Embryonic facial prominence (tissue), 1 donor: ENCODE data around the gene ACAD8.
"Not testable (repeated sequence)": the region's sequence is repeated elsewhere in the genome, so short reads cannot be mapped to it uniquely, and the experiment has no call there.

Experiments
- DNase-seq: peaks from one replicate; pipeline ENCODE4 v3.0.0-alpha.2; 2016; ENCODE audit errors: extremely low spot score

Gene ACAD8

DNA sequence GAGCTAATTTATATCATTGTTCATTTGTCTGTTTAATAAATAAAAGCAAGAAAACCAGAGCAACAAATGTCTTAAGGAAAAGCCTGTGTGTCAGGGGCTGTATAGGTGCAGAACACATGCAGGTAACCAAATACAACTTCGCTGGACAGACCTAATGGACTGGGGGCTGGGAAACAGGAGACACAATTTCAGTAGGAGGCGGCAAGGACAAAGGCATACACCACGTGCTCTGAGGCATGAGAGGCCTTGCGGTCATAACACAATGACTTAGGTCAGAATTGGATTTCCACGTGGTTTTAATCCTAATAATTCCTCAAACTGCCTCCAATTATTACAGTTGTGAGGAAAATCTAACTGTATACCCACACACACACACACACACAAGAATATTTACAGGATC, 14.1 kb downstream of the ACAD8 start:
- no peak for DNase-seq

DNA sequence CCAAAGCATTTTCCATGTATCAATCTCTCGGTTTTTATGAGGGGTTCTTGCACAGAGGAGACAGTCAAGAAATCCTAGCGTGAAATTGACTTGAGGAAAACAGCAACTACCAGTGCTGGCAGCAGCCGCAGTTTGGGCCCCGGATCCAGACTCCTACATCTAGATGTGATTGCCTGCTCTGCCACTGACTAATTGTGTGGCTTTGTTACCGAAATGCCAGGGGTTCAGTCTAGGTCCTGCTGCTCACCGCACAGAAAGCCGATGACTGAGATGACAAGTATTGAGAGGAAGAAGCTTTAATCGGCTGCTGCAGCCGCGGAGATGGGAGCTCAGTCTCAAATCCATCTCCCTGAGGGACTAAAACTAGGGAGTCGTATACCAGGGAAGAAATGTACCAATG, 14.6 kb downstream of the ACAD8 start:
- no peak for DNase-seq

DNA sequence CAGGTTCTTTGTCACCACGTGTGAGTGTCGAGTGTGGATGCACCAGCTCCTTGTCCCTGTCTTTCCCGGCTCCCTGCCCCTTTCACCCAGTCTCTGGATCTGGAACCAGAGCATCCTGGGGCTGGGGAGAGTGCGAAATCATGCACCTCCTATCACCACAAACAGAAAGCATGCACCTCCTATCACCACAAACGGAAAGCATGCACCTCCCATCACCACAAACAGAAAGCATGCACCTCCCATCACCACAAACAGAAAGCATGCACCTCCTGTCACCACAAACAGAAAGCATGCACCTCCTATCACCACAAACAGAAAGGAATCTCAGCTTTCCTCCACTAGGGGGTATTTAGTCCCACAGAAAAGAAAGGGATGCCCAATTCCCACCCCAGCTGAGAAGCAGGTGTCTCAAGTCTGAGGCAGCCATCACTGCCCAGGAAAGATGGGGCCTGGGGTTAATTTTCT, 16.9 kb downstream of the ACAD8 start:
- DNase-seq = no peak

DNA sequence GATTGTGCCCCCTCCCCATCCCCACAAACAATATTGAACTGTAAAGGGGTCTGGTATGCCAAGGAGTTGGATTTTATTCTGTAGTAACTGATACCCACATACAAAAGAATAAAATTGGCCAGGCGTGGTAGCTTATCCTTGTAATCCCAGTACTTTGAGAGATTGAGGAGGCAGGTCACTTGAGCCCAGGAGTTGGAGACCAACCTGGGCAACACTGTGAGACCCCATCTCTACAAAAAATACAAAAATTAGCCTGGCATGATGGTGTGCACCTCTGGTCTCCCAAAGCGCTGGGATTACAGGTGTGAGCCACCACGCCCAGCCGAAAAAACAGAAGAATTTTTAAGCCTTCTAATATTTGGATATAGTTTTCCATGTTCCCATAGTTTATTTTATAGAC, 18.6 kb downstream of the ACAD8 start:
- DNase-seq = no peak

DNA sequence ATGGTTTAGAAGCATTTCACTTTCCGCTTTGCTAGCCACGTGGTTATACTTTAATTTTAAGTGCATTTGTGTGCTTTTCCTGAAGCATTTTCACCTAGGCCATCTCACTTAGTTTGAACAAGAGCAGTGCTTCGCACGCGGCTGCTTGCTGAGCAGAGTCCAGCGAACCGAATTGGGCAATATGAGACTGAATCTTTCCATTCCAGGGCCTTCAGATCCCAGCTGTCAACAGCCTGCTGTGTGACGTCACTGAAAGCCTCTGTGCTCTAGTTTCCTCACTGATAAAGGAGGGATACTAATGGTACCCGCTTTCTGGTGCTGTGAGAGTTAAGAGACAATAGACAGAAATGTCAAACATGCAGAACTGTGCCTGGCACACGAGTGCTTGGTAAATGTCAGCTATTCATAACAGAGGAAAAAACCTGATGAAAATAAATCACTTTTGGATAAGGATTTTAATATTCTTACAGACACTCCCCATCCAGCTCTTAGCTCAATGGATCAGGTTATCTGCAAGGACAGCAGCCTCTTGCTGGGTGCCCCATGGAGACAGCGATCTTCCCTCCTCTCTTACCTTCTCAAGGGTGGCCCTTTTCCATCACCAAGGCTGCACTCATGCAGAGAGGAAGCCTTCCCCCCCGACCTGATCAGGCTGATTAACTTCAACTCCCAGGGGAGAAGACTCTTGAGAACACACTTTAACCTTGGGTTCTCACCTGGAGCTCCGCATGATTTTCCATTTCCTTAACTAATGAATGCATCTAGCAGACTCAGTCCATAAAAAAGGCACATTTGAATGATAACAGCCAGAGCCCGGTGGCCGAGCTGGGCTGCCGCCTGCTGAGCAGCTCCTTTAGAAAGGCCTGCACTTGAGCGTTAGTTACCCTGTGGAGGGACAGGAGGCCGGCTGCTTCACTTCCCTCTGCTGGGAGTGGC, 19.3 kb downstream of the ACAD8 start:
- DNase-seq = no peak

DNA sequence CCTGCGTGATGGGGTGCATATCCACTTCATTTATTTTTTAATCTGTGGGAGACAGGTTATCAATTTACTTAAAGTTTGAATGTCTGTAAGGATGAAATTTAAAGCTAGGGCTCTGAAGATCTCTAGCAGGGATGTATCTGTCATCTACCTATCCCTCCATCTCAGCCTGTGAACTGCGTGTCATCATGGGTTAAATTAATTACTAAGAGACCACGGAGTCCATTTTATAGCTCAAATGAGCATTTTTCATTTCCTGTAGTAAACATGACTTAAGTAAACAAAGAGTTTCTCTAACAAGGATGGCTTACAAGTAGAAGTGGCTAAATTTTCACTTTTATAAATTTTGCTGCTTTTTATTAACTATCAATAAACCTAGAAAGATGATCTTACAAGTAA, 19.9 kb downstream of the ACAD8 start:
- DNase-seq = no peak

DNA sequence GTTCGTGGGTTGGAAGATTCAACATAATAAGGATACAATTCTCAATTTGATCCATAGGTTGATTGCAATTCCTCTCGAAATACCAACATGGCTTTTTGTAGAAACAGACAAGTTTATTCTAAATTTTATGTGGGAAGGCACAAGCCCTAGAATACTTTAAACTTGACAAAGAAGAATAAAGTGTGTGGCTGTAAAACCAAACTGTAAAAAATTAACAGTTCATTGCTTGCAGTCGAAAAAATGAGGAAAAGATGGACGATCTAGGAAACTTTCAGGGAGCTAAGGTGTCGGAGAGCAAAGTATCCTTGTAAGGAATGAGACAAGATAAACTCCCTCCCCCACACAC, 21.8 kb downstream of the ACAD8 start:
- DNase-seq = no peak

DNA sequence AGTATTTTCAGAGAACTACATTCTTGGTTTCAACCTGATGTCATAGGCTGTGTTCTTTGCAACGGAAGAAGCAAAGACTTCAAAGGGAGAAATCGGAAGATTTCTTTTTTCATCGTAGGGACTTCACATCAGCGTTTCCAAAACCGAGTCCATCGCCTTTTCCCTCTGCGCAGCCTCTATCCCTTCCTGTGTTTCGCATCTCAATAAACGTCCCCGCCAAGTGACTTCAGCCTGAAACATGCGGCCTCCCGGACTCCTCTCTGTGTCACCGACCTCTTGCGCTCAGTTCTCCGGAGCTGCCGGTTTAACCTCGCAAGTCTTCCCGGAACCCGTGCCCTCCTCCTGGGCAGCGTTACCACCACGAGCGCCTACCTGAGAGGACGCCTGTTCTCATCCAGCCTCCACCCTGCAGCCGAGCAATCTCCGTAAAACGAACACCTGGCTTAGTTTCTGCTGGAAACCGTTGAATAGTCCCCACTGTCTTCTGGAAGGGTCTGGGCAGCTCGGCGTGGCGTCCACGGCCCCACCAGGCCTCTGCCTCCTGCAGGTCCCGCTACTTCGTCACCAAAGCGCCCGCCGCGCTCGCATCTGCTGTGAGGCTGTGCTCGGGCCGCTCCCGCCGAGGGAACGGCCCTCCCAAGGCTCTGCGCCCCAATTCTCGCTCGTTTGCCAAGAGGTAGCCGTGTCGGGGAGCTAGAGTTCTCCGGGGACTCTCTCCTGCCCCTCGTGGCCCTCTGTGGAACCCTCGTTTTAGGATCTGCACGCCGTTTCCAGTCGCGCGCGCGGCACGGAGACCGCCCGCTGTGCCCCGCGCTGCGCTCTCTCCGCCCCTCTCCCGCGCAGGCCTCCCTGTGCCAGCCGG, 22.4 kb downstream of the ACAD8 start, which contains the start of gene GLB1L3:
Gene GLB1L3, plus strand, starts transcription at position 846 of the 862 bp plus-strand sequence. CDS start 362 bp downstream, outside the sequence.
- no peak for DNase-seq

DNA sequence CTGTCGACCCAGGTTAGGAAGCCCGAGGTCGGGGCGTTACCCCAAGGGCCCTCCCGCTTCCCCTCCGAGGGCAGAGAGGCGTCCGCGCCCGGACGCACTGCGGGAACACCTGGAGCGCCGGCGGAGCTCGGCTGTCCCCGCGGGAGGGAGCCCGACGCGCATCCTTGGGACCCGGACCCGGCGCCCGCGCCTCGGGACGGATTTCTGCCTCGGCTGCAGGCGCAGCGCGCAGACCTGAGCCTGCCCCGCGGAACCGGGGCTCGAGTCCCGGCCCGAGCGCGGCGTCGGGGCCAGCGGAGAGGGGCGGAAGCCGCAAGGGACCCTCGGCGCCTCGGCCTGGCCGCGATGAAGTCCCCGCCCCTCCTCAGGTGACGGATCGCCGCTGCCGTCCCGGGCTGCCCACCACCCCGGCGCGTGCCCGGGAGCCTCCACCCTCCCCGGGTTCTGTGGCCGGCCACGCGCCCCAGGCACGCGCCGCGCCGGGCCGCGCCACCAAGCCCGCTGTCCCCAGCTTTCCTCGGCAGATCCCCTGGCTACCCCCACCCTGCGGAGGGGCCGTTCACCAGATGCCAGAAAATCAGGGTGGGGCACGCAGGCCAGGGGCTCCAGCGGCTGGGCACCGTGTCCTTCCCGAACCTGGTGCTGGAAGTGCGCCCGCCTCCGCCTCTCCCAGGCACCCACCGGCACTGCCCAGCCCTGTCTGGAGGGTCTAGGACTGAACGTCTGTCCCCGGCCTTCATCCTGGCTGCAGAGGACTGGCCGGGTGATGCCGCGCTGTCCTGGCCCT, 23.2 kb downstream of the ACAD8 start:
- no peak for DNase-seq

DNA sequence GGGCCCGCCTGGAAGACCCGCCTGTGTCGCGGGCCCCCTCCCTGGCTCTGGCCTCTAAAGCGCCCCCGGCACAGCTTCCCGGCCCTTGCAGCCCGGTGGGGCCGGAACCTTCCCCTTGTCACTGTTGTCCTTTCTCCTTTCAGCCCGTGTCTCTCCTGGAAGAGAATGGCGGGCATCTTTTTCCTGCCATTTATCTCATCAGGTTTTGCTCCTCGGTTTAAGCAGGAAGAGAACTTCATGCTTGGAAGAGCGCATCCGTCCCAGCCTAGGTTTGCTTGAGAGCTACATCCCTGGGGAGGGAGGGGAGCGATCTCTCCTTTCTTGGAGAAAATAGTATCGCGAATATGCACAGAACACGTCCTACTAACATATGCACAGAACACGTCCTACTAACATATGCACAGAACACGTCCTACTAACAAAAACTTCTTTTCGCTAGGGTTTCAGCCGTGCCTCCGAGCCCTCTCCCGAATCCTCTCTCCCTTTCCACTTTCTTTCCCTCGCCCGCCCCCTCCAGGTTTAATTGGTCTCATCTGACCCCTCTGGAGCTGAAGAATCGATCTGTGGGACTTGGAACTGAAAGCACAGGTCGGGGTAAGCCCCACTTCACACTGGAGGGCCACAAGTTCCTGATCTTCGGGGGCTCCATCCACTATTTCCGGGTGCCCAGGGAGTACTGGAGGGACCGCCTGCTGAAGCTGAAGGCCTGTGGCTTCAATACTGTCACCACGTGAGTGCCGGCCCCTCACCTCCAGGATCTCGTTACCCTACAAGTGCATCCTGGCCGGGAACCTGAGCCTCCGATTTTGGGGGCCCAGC, 24.0 kb downstream of the ACAD8 start:
- DNase-seq = no peak

DNA sequence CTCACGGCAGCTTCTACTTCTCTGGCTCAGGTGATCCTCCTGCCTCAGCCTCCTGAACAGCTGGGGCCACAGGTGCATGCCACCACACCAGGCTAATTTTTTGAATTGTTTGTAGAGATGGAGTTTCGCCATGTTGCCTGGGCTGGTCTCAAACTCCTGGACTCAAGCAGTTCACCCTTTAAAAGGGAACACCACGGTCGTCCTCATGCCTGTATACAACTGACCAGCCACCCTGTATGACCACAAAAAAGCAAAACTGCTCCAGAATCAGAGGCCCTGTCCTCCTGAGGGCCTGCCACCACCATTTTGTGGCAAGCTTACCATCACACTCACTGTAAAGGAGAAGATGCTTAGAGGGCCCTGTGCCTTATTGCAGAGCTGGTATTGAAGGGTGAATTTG, 25.0 kb downstream of the ACAD8 start:
- no peak for DNase-seq

DNA sequence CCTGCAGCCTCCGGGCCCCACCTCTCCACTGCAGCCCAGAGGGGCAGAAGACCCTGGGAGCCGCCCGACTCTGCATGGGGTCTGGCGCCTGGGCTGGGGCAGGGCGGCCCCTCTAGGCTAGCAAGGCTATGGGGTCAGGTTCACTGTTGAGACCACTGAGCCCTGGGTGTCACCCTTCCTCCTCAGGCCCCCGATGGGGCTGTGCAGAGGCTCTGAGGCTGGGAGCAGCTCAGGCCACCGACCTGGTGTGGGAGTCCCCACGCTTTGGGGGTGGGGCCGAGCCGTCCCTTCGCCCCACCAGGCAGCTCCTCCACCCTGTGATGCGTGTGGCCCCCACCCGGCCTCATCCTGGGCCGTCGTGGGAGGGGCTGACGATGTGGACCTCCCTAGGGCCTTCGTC, 28.3 kb downstream of the ACAD8 start:
- not testable (repeated sequence) for DNase-seq

DNA sequence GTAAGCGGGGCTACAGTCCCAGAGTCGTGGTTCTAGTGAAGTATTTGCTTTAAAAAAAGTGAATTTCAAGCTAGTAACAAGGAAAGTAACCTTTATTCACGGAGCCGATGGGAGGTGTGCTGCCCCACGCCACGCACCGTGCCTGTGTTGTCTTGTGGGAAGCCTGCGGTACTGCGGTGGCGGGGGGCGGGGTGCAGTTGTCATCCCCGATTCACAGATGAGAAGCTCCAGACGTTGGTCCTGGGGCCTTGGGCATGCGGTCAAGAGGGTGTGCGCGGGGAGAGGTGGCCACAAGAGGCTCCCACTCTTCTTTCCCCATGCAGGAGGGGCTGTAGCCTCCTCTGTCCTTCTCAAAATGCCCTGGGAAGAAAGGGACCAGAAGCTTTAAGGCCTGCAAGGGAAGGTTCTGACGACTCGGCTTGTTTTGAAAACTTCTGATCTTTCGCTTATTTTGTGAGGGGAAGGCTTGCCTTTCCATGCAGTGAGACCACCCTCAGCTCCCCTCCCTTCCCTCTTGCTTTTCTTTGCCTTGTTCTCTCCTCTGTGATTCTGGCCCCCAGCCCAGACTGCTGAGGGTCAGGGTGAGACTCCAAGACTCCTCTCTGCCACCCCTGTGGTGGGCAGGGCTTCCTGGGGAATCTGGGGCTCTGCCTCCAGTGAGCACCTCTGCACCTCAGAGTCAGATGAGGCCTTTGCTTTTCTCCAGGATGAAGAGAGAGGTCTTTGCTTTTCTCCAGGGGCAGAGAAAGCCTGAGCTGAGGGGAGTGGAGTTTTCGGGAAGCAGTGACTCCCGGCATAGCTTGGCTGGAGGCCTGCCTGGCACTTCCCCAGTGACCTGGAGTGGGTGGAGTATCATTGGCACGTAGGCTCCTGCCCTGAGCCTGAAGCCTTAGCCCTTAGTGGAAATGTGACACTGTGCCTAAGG, 29.0 kb downstream of the ACAD8 start:
- no peak for DNase-seq

DNA sequence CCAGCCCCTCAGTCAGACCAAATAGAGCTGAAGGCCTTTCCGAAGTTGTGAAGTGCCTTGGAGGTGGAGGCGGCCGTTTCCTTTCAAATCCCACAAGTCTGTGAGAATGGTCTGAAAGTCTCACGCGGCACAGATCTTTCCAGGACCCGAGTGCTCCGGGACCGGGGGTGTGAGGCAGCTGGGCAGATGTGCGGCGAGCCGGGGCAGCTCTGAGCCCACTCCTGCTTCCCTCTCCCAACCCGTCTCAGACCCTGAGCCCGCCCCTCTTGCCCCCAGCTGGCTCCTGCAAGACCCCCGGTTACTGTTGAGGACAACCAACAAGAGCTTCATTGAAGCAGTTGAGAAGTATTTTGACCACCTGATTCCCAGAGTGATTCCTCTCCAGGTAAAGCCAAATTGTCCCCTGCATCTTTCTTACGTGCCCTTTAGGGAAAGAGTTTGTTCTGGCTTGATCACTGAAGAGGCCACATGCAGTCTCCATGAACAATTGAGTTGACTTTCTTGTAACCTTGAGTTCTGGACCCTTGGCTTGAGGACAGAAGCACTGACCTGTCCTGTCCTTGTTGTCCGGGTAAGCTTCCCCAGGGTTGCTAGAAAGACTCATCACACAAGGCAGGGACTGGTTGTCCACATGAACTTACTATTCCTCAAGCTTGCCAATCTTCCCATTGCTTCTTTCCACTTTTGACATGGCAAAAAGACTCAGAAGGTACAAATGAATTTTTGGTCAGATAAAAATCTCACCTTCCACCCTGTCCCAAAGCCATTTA, 30.3 kb downstream of the ACAD8 start:
- no peak for DNase-seq

DNA sequence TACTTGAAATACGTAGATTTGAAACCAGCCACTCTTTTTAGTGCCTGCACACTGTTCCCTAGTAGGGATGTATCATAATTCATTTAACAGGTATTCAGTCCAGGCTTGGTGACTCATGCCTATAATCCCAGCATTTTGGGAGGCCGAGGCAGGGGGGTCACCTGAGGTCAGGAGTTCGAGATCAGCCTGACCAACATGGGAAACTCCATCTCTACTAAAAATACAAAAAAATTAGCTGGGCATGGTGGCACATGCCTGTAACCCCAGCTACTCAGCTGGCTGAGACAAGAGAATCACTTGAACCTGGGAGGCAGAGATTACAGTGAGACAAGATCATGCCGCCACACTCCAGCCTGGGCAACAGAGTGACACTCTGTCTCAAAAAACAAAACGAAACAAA, 31.0 kb downstream of the ACAD8 start:
- not testable (repeated sequence) for DNase-seq

DNA sequence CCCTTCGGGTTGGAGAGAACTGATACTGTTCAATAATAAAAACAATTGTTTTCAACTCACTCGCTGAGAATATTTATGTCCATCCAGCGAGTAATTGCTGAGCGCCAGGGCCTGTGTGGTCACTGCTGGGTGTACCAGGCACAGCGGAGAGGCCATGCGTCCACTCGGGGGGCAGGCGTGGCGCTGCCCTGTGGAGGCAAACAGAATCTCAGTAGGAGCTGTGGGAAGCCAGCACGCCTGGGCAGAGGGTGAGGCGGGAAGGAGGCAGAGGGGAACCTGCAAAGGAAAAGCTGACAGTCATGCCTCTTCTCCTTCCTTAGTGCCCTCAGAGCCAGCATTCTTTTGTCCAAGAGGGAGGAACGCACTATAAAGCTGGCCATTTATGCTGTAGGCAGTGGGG, 34.2 kb downstream of the ACAD8 start:
- DNase-seq = no peak

DNA sequence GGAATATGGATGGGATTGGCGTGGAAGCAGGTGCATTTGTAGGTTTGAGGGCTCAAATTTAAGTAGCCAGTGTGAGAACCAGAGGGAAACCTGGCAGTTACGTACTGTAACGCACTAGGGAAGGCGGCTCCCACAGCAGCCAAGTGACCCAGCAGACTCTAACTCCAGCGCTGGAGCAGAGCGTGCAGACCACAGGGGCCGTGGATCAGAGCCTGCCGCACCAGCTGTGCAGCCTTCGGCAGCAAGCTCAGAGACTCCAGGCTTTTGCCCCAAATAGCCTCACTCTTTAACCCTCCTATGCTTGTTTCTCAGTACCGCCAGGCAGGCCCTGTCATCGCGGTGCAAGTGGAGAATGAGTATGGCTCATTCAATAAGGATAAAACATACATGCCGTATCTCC, 35.1 kb downstream of the ACAD8 start:
- no peak for DNase-seq

DNA sequence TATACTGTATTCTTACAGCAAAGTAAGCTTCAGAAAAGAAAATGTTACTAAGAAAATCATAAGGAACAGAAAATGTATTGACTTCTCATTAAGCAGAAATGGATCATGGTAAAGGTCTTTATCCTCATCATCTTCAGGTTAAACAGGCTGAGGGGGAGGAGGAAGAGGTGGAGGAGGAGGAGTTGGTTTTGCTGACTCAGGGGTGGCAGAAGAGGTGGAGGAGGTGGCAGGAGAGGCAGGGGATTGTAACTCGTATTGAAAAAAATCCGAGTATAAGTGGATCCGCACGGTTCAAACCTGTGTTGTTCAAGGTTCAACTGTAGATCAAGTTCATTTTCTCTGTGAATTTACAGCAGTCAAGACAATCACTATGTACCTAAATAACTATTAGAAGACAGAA, 35.8 kb downstream of the ACAD8 start:
- no peak for DNase-seq

DNA sequence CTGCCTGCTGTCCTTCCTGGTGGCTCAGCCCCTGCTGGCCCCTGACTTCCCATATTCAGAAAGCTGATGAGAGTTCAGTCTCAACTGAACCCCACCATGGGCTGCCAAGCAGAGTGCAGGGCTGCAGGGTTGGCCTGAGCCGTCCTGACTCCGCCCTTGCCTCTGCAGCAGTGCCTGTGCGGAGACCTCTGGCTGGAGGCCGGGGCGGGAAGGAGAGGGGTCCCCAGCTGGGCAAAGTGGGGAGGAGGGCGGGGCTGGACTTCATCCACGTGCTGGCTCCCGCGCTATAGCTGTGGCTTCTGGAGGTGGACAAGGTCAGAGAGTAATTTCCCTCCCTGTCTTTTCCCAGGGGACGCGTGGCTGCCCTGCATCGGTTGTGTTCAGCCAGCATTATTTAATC, 36.4 kb downstream of the ACAD8 start:
- DNase-seq = no peak
